Upper lobe of left lung (tissue), 4 donors: ENCODE data around the gene DHRS4L2.
"Not testable (repeated sequence)": the region's sequence is repeated elsewhere in the genome, so short reads cannot be mapped to it uniquely, and the experiment has no call there.

Source experiments
- EP300 ChIP-seq, 4 donors: sonication (generic); formaldehyde crosslinking; IDR thresholded peaks; one replicate each; pipeline ENCODE4 v1.5.1; 2017; ENCODE audit warnings: antibody characterized with exemption in 4 of 4, control low read depth in 2 of 4
- POLR2A ChIP-seq, 4 donors: fragments of 450-650 bp; IDR thresholded peaks; one replicate each; pipeline ENCODE4 v1.5.1; 2016 to 2017; ENCODE audit warnings: antibody characterized with exemption in 4 of 4, mild to moderate bottlenecking in 2 of 4
- POLR2AphosphoS5 ChIP-seq, 2 donors: sonication (generic); formaldehyde crosslinking; IDR thresholded peaks; one replicate each; pipeline ENCODE4 v1.5.1; 2017; ENCODE audit warnings: antibody characterized with exemption in 2 of 2
- TF ChIP-seq, protein P1 (sequence below), 6 experiments: fragments of 450-650 bp in 4 of 6; fragments of 200-600 bp in 2 of 6; sonication (generic) in 2 of 6; IDR thresholded peaks; one replicate each; pipeline ENCODE4 v1.5.1; 2016 to 2019; ENCODE audit warnings: antibody characterized with exemption in 6 of 6

DNA sequence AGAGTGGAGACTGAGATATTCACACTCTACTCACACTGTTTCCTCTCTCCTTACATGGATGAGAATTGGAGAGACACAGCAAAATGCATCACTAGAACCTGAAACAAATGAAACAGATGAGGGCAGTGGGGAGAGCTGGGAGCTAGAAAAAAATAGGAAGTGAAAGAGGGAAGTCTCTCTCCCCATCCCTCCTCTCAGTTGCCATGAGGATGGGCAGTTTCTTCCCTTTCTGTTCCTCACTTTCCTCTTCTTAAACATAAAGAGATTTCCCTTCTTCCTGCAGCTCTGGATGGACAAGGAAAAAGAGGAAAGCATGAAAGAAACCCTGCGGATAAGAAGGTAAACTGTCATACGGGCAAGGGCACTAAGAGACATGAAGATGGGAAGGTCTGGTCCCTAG lies 60.3 kb downstream of the DHRS4L2 start:
- TF ChIP-seq, protein P1, sequence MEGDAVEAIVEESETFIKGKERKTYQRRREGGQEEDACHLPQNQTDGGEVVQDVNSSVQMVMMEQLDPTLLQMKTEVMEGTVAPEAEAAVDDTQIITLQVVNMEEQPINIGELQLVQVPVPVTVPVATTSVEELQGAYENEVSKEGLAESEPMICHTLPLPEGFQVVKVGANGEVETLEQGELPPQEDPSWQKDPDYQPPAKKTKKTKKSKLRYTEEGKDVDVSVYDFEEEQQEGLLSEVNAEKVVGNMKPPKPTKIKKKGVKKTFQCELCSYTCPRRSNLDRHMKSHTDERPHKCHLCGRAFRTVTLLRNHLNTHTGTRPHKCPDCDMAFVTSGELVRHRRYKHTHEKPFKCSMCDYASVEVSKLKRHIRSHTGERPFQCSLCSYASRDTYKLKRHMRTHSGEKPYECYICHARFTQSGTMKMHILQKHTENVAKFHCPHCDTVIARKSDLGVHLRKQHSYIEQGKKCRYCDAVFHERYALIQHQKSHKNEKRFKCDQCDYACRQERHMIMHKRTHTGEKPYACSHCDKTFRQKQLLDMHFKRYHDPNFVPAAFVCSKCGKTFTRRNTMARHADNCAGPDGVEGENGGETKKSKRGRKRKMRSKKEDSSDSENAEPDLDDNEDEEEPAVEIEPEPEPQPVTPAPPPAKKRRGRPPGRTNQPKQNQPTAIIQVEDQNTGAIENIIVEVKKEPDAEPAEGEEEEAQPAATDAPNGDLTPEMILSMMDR (IDR thresholded peaks at IDR 0.05), result not testable (repeated sequence)
- TF ChIP-seq POLR2A, EP300, POLR2AphosphoS5 (IDR thresholded peaks at IDR 0.05): not testable (repeated sequence)
